ENCODE measurements around the gene LRRC53. TPM values are rescaled to one million over a fixed set of nuclear protein-coding genes. Genes with fewer than 3 reads are reported as not detected.

The LRRC53 gene
- total and polyA plus RNA-seq, 2 donors (not counting 1 experiment from before 2014, with no cell fraction given), result not detected

DNA sequence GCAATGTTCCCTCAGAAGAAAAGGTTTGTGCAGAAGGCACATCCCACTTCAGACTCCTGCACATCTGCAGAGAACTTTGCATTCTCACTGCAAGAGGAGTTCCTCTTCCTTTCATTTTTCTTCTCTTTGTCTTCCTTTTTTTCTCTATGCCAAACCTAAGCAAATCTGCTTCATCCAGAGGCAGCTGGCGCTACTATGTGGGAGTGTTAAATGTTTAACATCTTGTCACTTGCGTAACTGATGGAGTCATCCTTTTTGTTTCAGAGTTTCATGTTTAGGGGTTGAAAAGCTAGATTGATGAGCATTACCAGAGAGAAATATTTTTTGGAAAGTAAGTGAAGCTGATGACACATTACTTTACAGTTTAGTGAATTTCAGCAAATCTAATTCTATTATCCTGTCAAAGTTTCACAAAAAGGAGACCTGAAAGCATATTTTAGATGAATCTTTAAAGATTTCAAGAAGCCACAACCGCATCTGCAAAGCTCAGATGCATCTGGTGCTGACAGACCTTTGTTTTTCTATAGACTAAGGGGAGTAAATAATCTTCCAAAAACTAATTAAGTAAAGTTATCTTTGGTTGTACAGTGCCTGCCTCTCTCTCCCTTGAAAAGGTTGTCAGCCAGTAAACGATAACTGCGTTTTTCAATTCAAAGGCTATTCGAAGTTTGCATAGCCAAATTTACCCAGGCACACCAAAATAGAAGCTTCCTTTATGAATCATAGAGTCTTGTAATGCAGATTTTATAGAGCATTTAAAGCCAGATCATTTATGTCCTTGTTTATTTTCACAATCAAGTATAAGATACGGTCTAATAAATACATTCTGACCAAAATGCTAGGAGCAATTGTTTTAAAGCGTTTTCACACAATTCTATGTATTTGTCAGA lies 1.2 kb upstream of the LRRC53 start:
- H3K27me3 Mint-ChIP-seq, result peaks cover 8% of the 10 kb centered on the region
- no peaks in the 10 kb centered on the region for H4K20me1 ChIP-seq (ENCODE audit: control insufficient read depth, insufficient read depth, low read length, poor library complexity, severe bottlenecking)
- no peak for DNase-seq
- H3K4me2 ChIP-seq (replicated peaks; ENCODE audit: low read depth, low read length, poor library complexity, severe bottlenecking), result no peak overlapping the region
- no peaks in the 10 kb centered on the region for H3K9me3 ChIP-seq (ENCODE audit: control extremely low read depth in 1 of 3, control insufficient read depth in 2 of 3, insufficient read depth in 1 of 3, low read length in 2 of 3)
- H3K27me3 ChIP-seq (replicated peaks in 1 of 4; ENCODE audit: control extremely low read depth in 1 of 4, control insufficient read depth in 3 of 4, insufficient read depth in 4 of 4, low read length in 3 of 4), result no peaks in the 10 kb centered on the region
- H3K27ac Mint-ChIP-seq, result no peak overlapping the region
- no peak overlapping the region for H3K4me3 Mint-ChIP-seq
- CTCF ChIA-PET, result no interaction called here
- no peak overlapping the region for H3K9ac ChIP-seq (ENCODE audit: low read length)
- no peaks in the 10 kb centered on the region for H3K4me1 ChIP-seq (ENCODE audit: control insufficient read depth in 2 of 2, insufficient read depth in 2 of 2, low read length in 2 of 2)
- 83% methylated on average over 1 of the region's 8 CpGs for WGBS (ENCODE audit: insufficient coverage)
- no peaks in the 10 kb centered on the region for H3K9me3 Mint-ChIP-seq (ENCODE audit: insufficient read depth)
- no peak overlapping the region for H3K27ac ChIP-seq (ENCODE audit: low read length in 2 of 2)
- POLR2A ChIA-PET, result no interaction called here
- H3K4me1 Mint-ChIP-seq, result peaks cover 2% of the 10 kb centered on the region
- H3K36me3 ChIP-seq (replicated peaks in 1 of 2; ENCODE audit: control extremely low read depth in 1 of 2, control insufficient read depth in 1 of 2, extremely low read depth in 1 of 2, insufficient read depth in 2 of 2, low read length in 1 of 2), result no peaks in the 10 kb centered on the region
- H3K4me3 ChIP-seq (ENCODE audit: control extremely low read depth in 1 of 5, extremely low read depth in 1 of 5, insufficient read depth in 1 of 5, low read depth in 2 of 5, low read length in 4 of 5), result no peak overlapping the region
- no peaks in the 10 kb centered on the region for H3K79me2 ChIP-seq (ENCODE audit: control insufficient read depth, insufficient read depth, low read length)
- H2AFZ ChIP-seq (ENCODE audit: insufficient read depth, low read depth, low read length, poor library complexity, severe bottlenecking), result no peak overlapping the region
- TF ChIP-seq, protein P1, sequence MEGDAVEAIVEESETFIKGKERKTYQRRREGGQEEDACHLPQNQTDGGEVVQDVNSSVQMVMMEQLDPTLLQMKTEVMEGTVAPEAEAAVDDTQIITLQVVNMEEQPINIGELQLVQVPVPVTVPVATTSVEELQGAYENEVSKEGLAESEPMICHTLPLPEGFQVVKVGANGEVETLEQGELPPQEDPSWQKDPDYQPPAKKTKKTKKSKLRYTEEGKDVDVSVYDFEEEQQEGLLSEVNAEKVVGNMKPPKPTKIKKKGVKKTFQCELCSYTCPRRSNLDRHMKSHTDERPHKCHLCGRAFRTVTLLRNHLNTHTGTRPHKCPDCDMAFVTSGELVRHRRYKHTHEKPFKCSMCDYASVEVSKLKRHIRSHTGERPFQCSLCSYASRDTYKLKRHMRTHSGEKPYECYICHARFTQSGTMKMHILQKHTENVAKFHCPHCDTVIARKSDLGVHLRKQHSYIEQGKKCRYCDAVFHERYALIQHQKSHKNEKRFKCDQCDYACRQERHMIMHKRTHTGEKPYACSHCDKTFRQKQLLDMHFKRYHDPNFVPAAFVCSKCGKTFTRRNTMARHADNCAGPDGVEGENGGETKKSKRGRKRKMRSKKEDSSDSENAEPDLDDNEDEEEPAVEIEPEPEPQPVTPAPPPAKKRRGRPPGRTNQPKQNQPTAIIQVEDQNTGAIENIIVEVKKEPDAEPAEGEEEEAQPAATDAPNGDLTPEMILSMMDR (IDR thresholded peaks at IDR 0.05), result no peak
- TF ChIP-seq EZH2 (IDR thresholded peaks at IDR 0.05; ENCODE audit: borderline replicate concordance, insufficient read depth, low read depth, low read length, poor library complexity, severe bottlenecking), result no peak
- intact Hi-C loops (cut with micrococcal nuclease), result no loop called here
- no peak for ATAC-seq (ENCODE audit: low read depth)

DNA sequence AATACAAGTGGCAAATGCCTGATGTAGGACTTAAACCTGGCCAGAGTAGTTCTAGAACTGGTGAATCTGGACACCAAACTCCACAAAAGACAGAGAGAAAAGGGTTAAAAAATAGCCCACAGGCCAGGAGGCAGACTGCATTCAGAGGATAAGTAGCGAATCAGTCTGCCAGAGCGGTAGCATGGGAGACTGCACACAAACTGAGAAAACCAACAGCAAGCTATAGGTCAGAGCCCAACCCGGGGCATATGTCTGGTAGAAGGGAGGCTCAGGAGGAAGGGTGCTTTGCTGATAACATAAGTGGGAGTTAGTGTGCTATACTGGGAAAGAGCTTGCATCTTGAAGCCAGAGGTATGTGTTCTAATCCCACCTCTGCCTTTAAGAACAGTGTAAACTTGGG lies 4.0 kb downstream of the LRRC53 start:
- TF ChIP-seq, protein P1 (IDR thresholded peaks at IDR 0.05), result no peak
- TF ChIP-seq EZH2 (IDR thresholded peaks at IDR 0.05; ENCODE audit: borderline replicate concordance, insufficient read depth, low read depth, low read length, poor library complexity, severe bottlenecking), result no peak
- H3K9ac ChIP-seq (ENCODE audit: low read length), result no peak overlapping the region
- whole genome bisulfite sequencing (ENCODE audit: insufficient coverage), result 45% methylated on average over 3 of the region's 3 CpGs
- Mint-ChIP-seq H3K4me3 (no peak overlapping the region), H3K27ac (no peak overlapping the region), H3K4me1 (peaks cover 3% of the 10 kb centered on the region), H3K27me3 (peaks cover 2% of the 10 kb centered on the region), H3K9me3 (ENCODE audit: insufficient read depth) (no peaks in the 10 kb centered on the region)
- no peak for DNase-seq
- intact Hi-C loops (cut with micrococcal nuclease), result no loop called here
- H3K4me2 ChIP-seq (replicated peaks; ENCODE audit: low read depth, low read length, poor library complexity, severe bottlenecking), result no peak overlapping the region
- ATAC-seq (ENCODE audit: low read depth), result no peak
- no peaks in the 10 kb centered on the region for H4K20me1 ChIP-seq (ENCODE audit: control insufficient read depth, insufficient read depth, low read length, poor library complexity, severe bottlenecking)
- ChIA-PET CTCF (no interaction called here), POLR2A (no interaction called here)
- no peak overlapping the region for H3K27ac ChIP-seq (ENCODE audit: low read length in 2 of 2)
- H2AFZ ChIP-seq (ENCODE audit: insufficient read depth, low read depth, low read length, poor library complexity, severe bottlenecking), result no peak overlapping the region
- no peaks in the 10 kb centered on the region for H3K4me1 ChIP-seq (ENCODE audit: control insufficient read depth in 2 of 2, insufficient read depth in 2 of 2, low read length in 2 of 2)
- H3K9me3 ChIP-seq (ENCODE audit: control extremely low read depth in 1 of 3, control insufficient read depth in 2 of 3, insufficient read depth in 1 of 3, low read length in 2 of 3), result no peaks in the 10 kb centered on the region
- H3K27me3 ChIP-seq (replicated peaks in 1 of 4; ENCODE audit: control extremely low read depth in 1 of 4, control insufficient read depth in 3 of 4, insufficient read depth in 4 of 4, low read length in 3 of 4), result no peaks in the 10 kb centered on the region
- H3K4me3 ChIP-seq (ENCODE audit: control extremely low read depth in 1 of 5, extremely low read depth in 1 of 5, insufficient read depth in 1 of 5, low read depth in 2 of 5, low read length in 4 of 5), result no peak overlapping the region
- H3K36me3 ChIP-seq (replicated peaks in 1 of 2; ENCODE audit: control extremely low read depth in 1 of 2, control insufficient read depth in 1 of 2, extremely low read depth in 1 of 2, insufficient read depth in 2 of 2, low read length in 1 of 2), result no peaks in the 10 kb centered on the region
- no peaks in the 10 kb centered on the region for H3K79me2 ChIP-seq (ENCODE audit: control insufficient read depth, insufficient read depth, low read length)
